ENCODE measurements around the gene LEUTX. TPM values are rescaled to one million over a fixed set of nuclear protein-coding genes. Genes with fewer than 3 reads are reported as not detected.
"Not testable (repeated sequence)": the region's sequence is repeated elsewhere in the genome, so short reads cannot be mapped to it uniquely, and the experiment has no call there.

Gene LEUTX
- total RNA-seq, 1 donor from 2014 or later, result not detected

DNA sequence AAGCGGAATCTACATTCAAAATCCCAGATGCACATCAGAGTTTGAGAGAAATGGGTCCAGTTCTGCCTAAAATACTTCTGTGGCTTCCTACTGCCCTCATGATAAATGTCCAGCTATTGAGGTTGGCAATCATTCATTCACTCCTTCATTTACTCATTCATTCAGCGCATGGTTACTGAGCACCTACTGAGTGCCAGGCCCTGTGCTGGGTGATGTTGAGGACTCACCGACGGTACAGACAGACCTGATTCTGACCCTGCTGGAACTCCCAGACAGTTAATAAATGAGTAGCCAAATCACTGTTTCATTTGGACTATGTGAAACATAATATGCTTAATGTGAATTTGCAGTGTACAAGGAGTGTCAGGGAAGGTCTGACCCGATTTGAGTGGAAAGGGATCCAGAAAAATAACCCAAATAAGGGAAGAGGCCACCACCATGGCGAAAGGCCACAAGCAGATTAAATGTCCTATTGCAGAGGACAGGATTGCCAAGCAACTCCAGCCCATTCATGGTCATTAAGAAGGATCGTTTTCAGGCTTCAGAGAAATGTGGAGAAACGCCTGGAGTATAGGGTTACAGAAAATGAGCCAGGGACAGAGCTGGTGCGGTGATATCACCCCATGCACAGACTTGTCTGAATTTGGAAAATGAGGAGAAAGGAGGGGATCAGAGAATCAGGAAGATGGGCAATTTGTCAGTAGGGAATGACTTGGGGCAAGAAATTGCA is 34.8 kb downstream of the LEUTX start:
- no peaks in the 10 kb centered on the region for H3K36me3 ChIP-seq
- H3K27ac ChIP-seq, result no peak overlapping the region
- H3K27me3 ChIP-seq, result no peaks in the 10 kb centered on the region
- TF ChIP-seq POLR2AphosphoS5 (IDR thresholded peaks at IDR 0.05; ENCODE audit: insufficient read depth in 1 of 2, low read depth in 1 of 2) (no peak), POLR2A (IDR thresholded peaks at IDR 0.05) (no peak)
- TF ChIP-seq, protein P1, sequence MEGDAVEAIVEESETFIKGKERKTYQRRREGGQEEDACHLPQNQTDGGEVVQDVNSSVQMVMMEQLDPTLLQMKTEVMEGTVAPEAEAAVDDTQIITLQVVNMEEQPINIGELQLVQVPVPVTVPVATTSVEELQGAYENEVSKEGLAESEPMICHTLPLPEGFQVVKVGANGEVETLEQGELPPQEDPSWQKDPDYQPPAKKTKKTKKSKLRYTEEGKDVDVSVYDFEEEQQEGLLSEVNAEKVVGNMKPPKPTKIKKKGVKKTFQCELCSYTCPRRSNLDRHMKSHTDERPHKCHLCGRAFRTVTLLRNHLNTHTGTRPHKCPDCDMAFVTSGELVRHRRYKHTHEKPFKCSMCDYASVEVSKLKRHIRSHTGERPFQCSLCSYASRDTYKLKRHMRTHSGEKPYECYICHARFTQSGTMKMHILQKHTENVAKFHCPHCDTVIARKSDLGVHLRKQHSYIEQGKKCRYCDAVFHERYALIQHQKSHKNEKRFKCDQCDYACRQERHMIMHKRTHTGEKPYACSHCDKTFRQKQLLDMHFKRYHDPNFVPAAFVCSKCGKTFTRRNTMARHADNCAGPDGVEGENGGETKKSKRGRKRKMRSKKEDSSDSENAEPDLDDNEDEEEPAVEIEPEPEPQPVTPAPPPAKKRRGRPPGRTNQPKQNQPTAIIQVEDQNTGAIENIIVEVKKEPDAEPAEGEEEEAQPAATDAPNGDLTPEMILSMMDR (IDR thresholded peaks at IDR 0.05), result no peak
- no peaks in the 10 kb centered on the region for H3K9me3 ChIP-seq
- no peak overlapping the region for H3K4me3 ChIP-seq
- intact Hi-C loops (cut with DNase I), result no loop called here
- DNase-seq (ENCODE audit: extremely low spot score in 2 of 2), result no peak
- no peaks in the 10 kb centered on the region for H3K4me1 ChIP-seq

DNA sequence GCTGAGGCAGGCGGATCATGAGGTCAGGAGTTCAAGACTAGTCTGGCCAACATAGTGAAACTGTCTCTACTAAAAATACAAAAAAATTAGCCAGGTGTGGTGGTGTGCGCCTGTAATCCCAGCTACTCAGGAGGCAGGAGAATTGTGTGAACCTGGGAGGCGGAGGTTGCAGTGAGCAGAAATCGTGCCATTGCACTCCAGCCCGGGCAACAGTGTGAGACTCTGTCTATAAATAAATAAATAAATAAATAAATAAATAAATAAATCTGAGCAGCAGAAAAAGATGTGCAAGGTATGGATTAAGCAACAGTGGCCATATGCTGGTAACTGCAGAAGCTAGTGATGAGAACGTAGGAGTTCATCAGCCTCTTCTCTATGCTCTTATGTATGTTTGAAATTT is 35.5 kb downstream of the LEUTX start:
- H3K27ac ChIP-seq; H3K27me3 ChIP-seq; H3K36me3 ChIP-seq; H3K4me1 ChIP-seq; DNase-seq (ENCODE audit: extremely low spot score in 2 of 2); H3K4me3 ChIP-seq; H3K9me3 ChIP-seq; intact Hi-C loops (cut with DNase I): not testable (repeated sequence)

GRCh38 chr19:39814595-39814994 is 35.9 kb downstream of the LEUTX start:
- no peak for TF ChIP-seq POLR2AphosphoS5 (IDR thresholded peaks at IDR 0.05; ENCODE audit: insufficient read depth in 1 of 2, low read depth in 1 of 2)
- TF ChIP-seq, protein P1 (IDR thresholded peaks at IDR 0.05), result no peak
- no peak for TF ChIP-seq POLR2A (IDR thresholded peaks at IDR 0.05)

GRCh38 chr19:39816287-39817048 is 37.8 kb downstream of the LEUTX start:
- intact Hi-C loops (cut with DNase I), result no loop called here
- Histone ChIP-seq H3K36me3 (no peaks in the 10 kb centered on the region), H3K4me1 (no peaks in the 10 kb centered on the region), H3K27ac (no peak overlapping the region), H3K27me3 (no peaks in the 10 kb centered on the region), H3K4me3 (no peak overlapping the region), H3K9me3 (no peaks in the 10 kb centered on the region)
- TF ChIP-seq, protein P1 (IDR thresholded peaks at IDR 0.05), result no peak
- TF ChIP-seq POLR2AphosphoS5 (IDR thresholded peaks at IDR 0.05; ENCODE audit: insufficient read depth in 1 of 2, low read depth in 1 of 2) (no peak), POLR2A (IDR thresholded peaks at IDR 0.05) (no peak)
- no peak for DNase-seq (ENCODE audit: extremely low spot score in 2 of 2)

More at GRCh38 chr19:39814595-39814994, 35.9 kb downstream of the LEUTX start:
- no peaks in the 10 kb centered on the region for H3K27me3 ChIP-seq
- no peaks in the 10 kb centered on the region for H3K4me1 ChIP-seq
- H3K36me3 ChIP-seq, result no peaks in the 10 kb centered on the region
- no peak overlapping the region for H3K27ac ChIP-seq
- no peak overlapping the region for H3K4me3 ChIP-seq
- no peaks in the 10 kb centered on the region for H3K9me3 ChIP-seq
- no peak for DNase-seq (ENCODE audit: extremely low spot score in 2 of 2)
- intact Hi-C loops (cut with DNase I), result no loop called here

- H3K4me3 ChIP-seq, result no peak overlapping the region
- H3K36me3 ChIP-seq, result no peaks in the 10 kb centered on the region
- H3K9me3 ChIP-seq, result no peaks in the 10 kb centered on the region
- intact Hi-C loops (cut with DNase I), result no loop called here
- no peak overlapping the region for H3K27ac ChIP-seq
- no peak for DNase-seq (ENCODE audit: extremely low spot score in 2 of 2)
- TF ChIP-seq POLR2AphosphoS5 (IDR thresholded peaks at IDR 0.05; ENCODE audit: insufficient read depth in 1 of 2, low read depth in 1 of 2), result no peak
- TF ChIP-seq POLR2A (IDR thresholded peaks at IDR 0.05), result no peak
- TF ChIP-seq, protein P1 (IDR thresholded peaks at IDR 0.05), result no peak
- H3K4me1 ChIP-seq, result no peaks in the 10 kb centered on the region
- H3K27me3 ChIP-seq, result no peaks in the 10 kb centered on the region
Measured at GRCh38 chr19:39817888-39818561, 39.4 kb downstream of the LEUTX start.
